HG03175 (cell line): ENCODE results near the gene JMJD8.

ENCODE experiments used
- ATAC-seq: cut with Tn5 transposase; IDR thresholded peaks from one replicate; pipeline ENCODE4 v1.9.1; 2021; ENCODE audit warnings: mild to moderate bottlenecking, moderate library complexity; ENCODE audit not compliant: unreplicated experiment

The JMJD8 gene

GRCh38 chr16:684071-684794, at the start of gene JMJD8:
JMJD8 (minus strand) TSS chr16:684334; CDS start chr16:684319, 15 bp downstream.
- peak; percentile 65 for ATAC-seq

GRCh38 chr16:733382-734207, 49.5 kb upstream of the JMJD8 start:
- no peak for ATAC-seq

GRCh38 chr16:732936-733335, 48.8 kb upstream of the JMJD8 start:
- ATAC-seq: no peak

GRCh38 chr16:732332-732731, 48.2 kb upstream of the JMJD8 start:
- no peak for ATAC-seq

GRCh38 chr16:730666-731509, 46.8 kb upstream of the JMJD8 start:
- ATAC-seq: no peak

- ATAC-seq: no peak
Measured at GRCh38 chr16:729768-730665, 45.9 kb upstream of the JMJD8 start.

- ATAC-seq: no peak
Measured at GRCh38 chr16:728890-729744, 45.0 kb upstream of the JMJD8 start.

GRCh38 chr16:728131-728889, 44.2 kb upstream of the JMJD8 start:
- ATAC-seq: peak; percentile 40

- ATAC-seq: peak; percentile 10
Measured at GRCh38 chr16:727291-727977, 43.3 kb upstream of the JMJD8 start.

GRCh38 chr16:726438-727290, 42.5 kb upstream of the JMJD8 start, which contains the start of the genes CCDC78 and HAGHL:
CCDC78 (minus strand) TSS chr16:726443; CDS start chr16:726367, 76 bp downstream.
HAGHL (plus strand) TSS chr16:727106; CDS start chr16:727510, 404 bp downstream.
- ATAC-seq: peak; percentile 21

GRCh38 chr16:726188-726437, 42.0 kb upstream of the JMJD8 start:
- ATAC-seq: no peak

- no peak for ATAC-seq
Measured at GRCh38 chr16:725463-726187, 41.5 kb upstream of the JMJD8 start.

- ATAC-seq: no peak
Measured at GRCh38 chr16:725041-725376, 40.9 kb upstream of the JMJD8 start.

- no peak for ATAC-seq
Measured at GRCh38 chr16:724188-725040, 40.3 kb upstream of the JMJD8 start.

- ATAC-seq: no peak
Measured at GRCh38 chr16:723695-724094, 39.6 kb upstream of the JMJD8 start.
